ENCODE measurements around the gene RNF181. TPM values are rescaled to one million over a fixed set of nuclear protein-coding genes. Genes with fewer than 3 reads are reported as not detected.

The RNF181 gene
- total RNA-seq, 1 experiment from 2014 or later, result 77.5 TPM

- Histone ChIP-seq H3K79me2 (ENCODE audit: insufficient read depth, low read length) (no peaks in the 10 kb centered on the region), H3K9me2 (ENCODE audit: insufficient read depth) (no peaks in the 10 kb centered on the region), H3K9me3 (ENCODE audit: control insufficient read depth in 1 of 2, insufficient read depth in 1 of 2, low read depth in 1 of 2, low read length in 2 of 2) (no peaks in the 10 kb centered on the region), H3K4me3 (replicated peaks in 1 of 2; ENCODE audit: low read depth in 1 of 2, low read length in 2 of 2) (peak overlapping the region; percentile 67 to 86), H3K4me2 (ENCODE audit: low read length) (peak overlapping the region; percentile 81), H3K9ac (ENCODE audit: low read length) (peak overlapping the region; percentile 65), H4K20me1 (ENCODE audit: insufficient read depth) (no peaks in the 10 kb centered on the region), H3K4me1 (ENCODE audit: control insufficient read depth in 1 of 2, insufficient read depth in 2 of 2, low read length in 2 of 2) (peaks cover 18 to 26% of the 10 kb centered on the region in 2 experiments), H3K27ac (ENCODE audit: low read depth, low read length) (peak overlapping the region; percentile 43), H3K27me3 (ENCODE audit: insufficient read depth, low read length) (no peaks in the 10 kb centered on the region), H2AFZ (ENCODE audit: low read depth, low read length, poor library complexity, severe bottlenecking) (peak overlapping the region; percentile 57), H3K36me3 (ENCODE audit: control insufficient read depth in 1 of 2, insufficient read depth in 2 of 2, low read length in 2 of 2) (peaks cover 0 to 2% of the 10 kb centered on the region in 2 experiments; a peak in 1 of 4 replicates)
- intact Hi-C loops (cut with micrococcal nuclease), result no loop called here
- no TSS peak for BruUV-seq (replicated peaks)
- RAD21 ChIA-PET (ENCODE audit: low non-redundant PET in 1 of 2, low total read pairs in 2 of 2, uncharacterized antibody in 2 of 2, unreplicated experiment in 2 of 2), result interaction anchor here in 1 of 2 experiments (0.7 to 1.0 kb wide), 2 partner anchors 13 to 37 kb away, joined by 3 to 4 read pairs; no protein-coding TSS in a partner anchor
- CTCF ChIA-PET, result interaction anchor here (1.4 kb wide), 1 partner anchor 25 kb away, joined by 7 read pairs; no protein-coding TSS in a partner anchor
- POLR2A ChIA-PET, result interaction anchor here (0.7 to 2.1 kb wide), 11 partner anchors 15 to 631 kb away, joined by 3 to 9 read pairs (median 3); partner anchors contain the start of genes C2orf68, MAT2A, RNF181 and TMEM150A
- TF ChIP-seq JUND (IDR thresholded peaks at IDR 0.05), result no peak
- TF ChIP-seq ATF3 (IDR thresholded peaks at IDR 0.05), result no peak
- no peak for TF ChIP-seq CEBPB (IDR thresholded peaks at IDR 0.05; ENCODE audit: low read depth)
- TF ChIP-seq SP1 (IDR thresholded peaks at IDR 0.05; ENCODE audit: low read depth), result no peak
- no peak for TF ChIP-seq EZH2 (IDR thresholded peaks at IDR 0.05)
- TF ChIP-seq SRF (IDR thresholded peaks at IDR 0.05; ENCODE audit: low read depth), result no peak
- DNase-seq (ENCODE audit: low read depth, low spot score) (no peak), ATAC-seq (peak; percentile 8; the same call in 1 of the 2 replicates)
These were observed 18.5 kb upstream of the RNF181 start for GRCh38 chr2:85577063-85577385.

GRCh38 chr2:85577386-85578242 lies 17.9 kb upstream of the RNF181 start, which contains the start of gene VAMP8:
Gene VAMP8 (plus strand): TSS chr2:85577586. CDS start chr2:85577647, 61 bp downstream.
- peak within 1 kb of the TSS; percentile 43 for H3K27ac ChIP-seq (ENCODE audit: low read depth, low read length)
- H3K79me2 ChIP-seq (ENCODE audit: insufficient read depth, low read length), result no peaks in the 10 kb centered on the region
- BruUV-seq (replicated peaks), result TSS peak; percentile 50
- RAD21 ChIA-PET (ENCODE audit: low non-redundant PET in 1 of 2, low total read pairs in 2 of 2, uncharacterized antibody in 2 of 2, unreplicated experiment in 2 of 2), result interaction anchor here in 1 of 2 experiments (0.7 to 1.0 kb wide), 2 partner anchors 14 to 37 kb away, joined by 3 to 4 read pairs; no protein-coding TSS in a partner anchor
- intact Hi-C loops (cut with micrococcal nuclease), result no loop called here
- H3K9me3 ChIP-seq (ENCODE audit: control insufficient read depth in 1 of 2, insufficient read depth in 1 of 2, low read depth in 1 of 2, low read length in 2 of 2), result no peaks in the 10 kb centered on the region
- peak within 1 kb of the TSS; percentile 57 for H2AFZ ChIP-seq (ENCODE audit: low read depth, low read length, poor library complexity, severe bottlenecking)
- peak within 1 kb of the TSS; percentile 65 for H3K9ac ChIP-seq (ENCODE audit: low read length)
- no peak for TF ChIP-seq MAX (IDR thresholded peaks at IDR 0.05)
- TF ChIP-seq YY1 (IDR thresholded peaks at IDR 0.05; ENCODE audit: extremely low read depth, insufficient replicate concordance, low read depth, low read length), result peak; percentile 27
- no peak for TF ChIP-seq CBX3 (IDR thresholded peaks at IDR 0.05; ENCODE audit: low read depth)
- no peak for TF ChIP-seq EZH2 (IDR thresholded peaks at IDR 0.05)
- peak; percentile 51 for TF ChIP-seq SP1 (IDR thresholded peaks at IDR 0.05; ENCODE audit: low read depth)
- TF ChIP-seq POLR2A (IDR thresholded peaks at IDR 0.05; ENCODE audit: borderline replicate concordance, extremely low read depth, insufficient read depth, insufficient read length), result peak; percentile 36
- TF ChIP-seq TCF7L2 (IDR thresholded peaks at IDR 0.05; ENCODE audit: borderline replicate concordance, extremely low read depth, insufficient read depth, insufficient read length), result no peak
- peak; percentile 82 for TF ChIP-seq POLR2AphosphoS5 (IDR thresholded peaks at IDR 0.05; ENCODE audit: low read depth, low read length)
- TF ChIP-seq EGR1 (IDR thresholded peaks at IDR 0.05; ENCODE audit: low read depth), result no peak
- DNase-seq (ENCODE audit: low read depth, low spot score), result peak; percentile 53
- H3K36me3 ChIP-seq (ENCODE audit: control insufficient read depth in 1 of 2, insufficient read depth in 2 of 2, low read length in 2 of 2), result peaks cover 0 to 4% of the 10 kb centered on the region in 2 experiments; a peak in 2 of 4 replicates
- peak within 1 kb of the TSS; percentile 81 for H3K4me2 ChIP-seq (ENCODE audit: low read length)
- H3K27me3 ChIP-seq (ENCODE audit: insufficient read depth, low read length), result no peaks in the 10 kb centered on the region
- POLR2A ChIA-PET, result interaction anchor here (0.7 to 2.1 kb wide), 12 partner anchors 10 to 631 kb away, joined by 3 to 9 read pairs (median 3); partner anchors contain the start of genes C2orf68, MAT2A, RNF181 and TMEM150A
- H3K4me3 ChIP-seq (replicated peaks in 1 of 2; ENCODE audit: low read depth in 1 of 2, low read length in 2 of 2), result peak within 1 kb of the TSS; percentile 67 to 86
- H4K20me1 ChIP-seq (ENCODE audit: insufficient read depth), result no peaks in the 10 kb centered on the region
- H3K9me2 ChIP-seq (ENCODE audit: insufficient read depth), result no peaks in the 10 kb centered on the region
- H3K4me1 ChIP-seq (ENCODE audit: control insufficient read depth in 1 of 2, insufficient read depth in 2 of 2, low read length in 2 of 2), result peaks cover 18 to 26% of the 10 kb centered on the region in 2 experiments
- ATAC-seq, result peak; percentile 98
- CTCF ChIA-PET, result interaction anchor here (1.4 kb wide), 1 partner anchor 26 kb away, joined by 7 read pairs; no protein-coding TSS in a partner anchor
